SK-N-SH (cell line): ENCODE measurements around the gene REXO1.

Source experiments
- ELF1 ChIP-seq: IDR thresholded peaks from 2 replicates; pipeline ENCODE4 v1.4.0; 2012
- JUND ChIP-seq: IDR thresholded peaks from 2 replicates; pipeline ENCODE4 v1.4.0; 2012
- RAD21 ChIP-seq: IDR thresholded peaks from 2 replicates; pipeline ENCODE4 v1.6.1; 2012; ENCODE audit warnings: mild to moderate bottlenecking, low read length

DNA sequence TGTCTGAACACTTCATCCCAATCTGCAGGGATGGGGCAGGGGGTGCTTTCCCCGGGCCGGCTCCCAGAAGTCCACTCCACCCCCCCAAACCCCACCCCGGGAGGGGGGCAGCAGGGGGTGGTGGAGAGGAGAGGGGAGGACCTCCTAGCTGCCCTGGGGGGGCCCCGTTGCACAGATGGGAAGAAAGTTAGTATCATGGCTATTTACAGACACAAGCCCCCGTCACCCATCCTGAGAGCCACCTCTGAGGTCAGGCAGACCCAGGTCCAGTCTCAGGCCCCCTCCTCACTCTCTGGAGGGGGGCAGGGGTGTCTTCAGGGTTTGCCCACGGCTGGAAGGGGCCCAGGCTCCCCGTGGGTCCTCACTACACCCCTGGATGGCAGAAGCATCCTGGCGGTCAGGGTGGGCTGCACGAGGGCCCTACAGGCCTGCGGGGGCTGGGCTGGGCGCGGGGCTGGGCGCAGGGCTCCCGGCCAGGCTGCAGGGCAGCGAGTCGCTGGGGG is 5.8 kb upstream of the REXO1 start:
- TF ChIP-seq JUND (no peak), RAD21 (no peak), ELF1 (no peak)
